IMR-90 (cell line): ENCODE data around the gene BCL2L1.

Experiments used
- CEBPB ChIP-seq: IDR thresholded peaks from 2 replicates; pipeline ENCODE4 v1.6.1; 2012; ENCODE audit warnings: low read depth, low read length, improper control_type of control experiment
- CTCF ChIP-seq: conservative IDR thresholded peaks from 2 replicates; pipeline ENCODE4 v1.5.1; 2012; ENCODE audit warnings: mild to moderate bottlenecking, low read depth, low read length, improper control_type of control experiment
- FOS ChIP-seq: fragments of 150-350 bp; IDR thresholded peaks from 2 replicates; pipeline ENCODE4 v1.6.1; 2016; ENCODE audit warnings: low read depth, low read length
- MAFK ChIP-seq: IDR thresholded peaks from 2 replicates; pipeline ENCODE4 v1.6.1; 2012; ENCODE audit warnings: low read depth, low read length, improper control_type of control experiment
- MAZ ChIP-seq: IDR thresholded peaks from 2 replicates; pipeline ENCODE4 v1.6.1; 2012; ENCODE audit warnings: low read depth, mild to moderate bottlenecking, low read length, improper control_type of control experiment, moderate library complexity, borderline replicate concordance
- POLR2A ChIP-seq: IDR thresholded peaks from 2 replicates; pipeline ENCODE4 v1.6.1; 2012; ENCODE audit warnings: mild to moderate bottlenecking, low read depth, low read length
- RAD21 ChIP-seq: IDR thresholded peaks from 2 replicates; pipeline ENCODE4 v1.6.1; 2012; ENCODE audit warnings: low read length, improper control_type of control experiment
- RFX5 ChIP-seq: IDR thresholded peaks from 2 replicates; pipeline ENCODE4 v1.8.0; 2012; ENCODE audit warnings: low read depth, mild to moderate bottlenecking, low read length, moderate library complexity
- TF ChIP-seq, protein P1 (sequence below): fragments of 150-350 bp; IDR thresholded peaks from 2 replicates; pipeline ENCODE4 v1.6.1; 2016; ENCODE audit warnings: low read depth, mild to moderate bottlenecking, low read length, moderate library complexity, borderline replicate concordance
- TF ChIP-seq, protein P2 (sequence below): fragments of 150-350 bp; IDR thresholded peaks from 2 replicates; pipeline ENCODE4 v1.6.1; 2017; ENCODE audit warnings: mild to moderate bottlenecking, antibody characterized with exemption, low read length, low read depth

DNA sequence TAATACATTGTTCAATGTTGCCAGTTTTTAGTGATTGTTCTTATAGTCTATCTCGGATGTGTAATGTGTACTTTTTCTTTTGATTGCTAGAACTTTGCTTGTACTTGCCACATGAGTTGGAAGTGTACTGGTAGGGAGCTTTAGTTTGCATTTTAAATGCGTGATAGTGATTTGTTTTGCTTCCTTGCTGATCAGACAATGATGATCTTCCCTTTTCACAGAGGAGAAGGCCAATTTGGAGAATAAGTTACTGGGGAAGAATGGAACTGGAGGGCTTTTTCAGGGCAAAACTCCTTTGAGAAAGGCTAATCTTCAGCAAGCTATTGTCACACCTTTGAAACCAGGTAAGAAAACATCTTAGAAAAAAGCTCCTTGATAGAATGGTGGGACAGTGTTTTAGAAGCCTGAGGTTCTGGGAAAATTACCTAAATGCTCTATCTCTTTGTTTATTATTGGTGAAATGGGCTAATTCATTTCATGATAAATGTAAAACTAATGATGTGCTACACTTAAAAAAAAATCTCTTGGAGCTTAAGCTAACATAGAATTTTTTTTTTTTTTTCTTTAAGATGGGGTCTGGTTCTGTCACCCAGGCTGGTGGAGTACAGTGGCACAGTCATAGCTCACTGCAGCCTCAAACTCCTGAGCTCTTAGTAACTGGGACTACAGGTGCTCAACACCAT is 37.3 kb upstream of the BCL2L1 start:
- TF ChIP-seq CTCF (no peak), CEBPB (no peak), POLR2A (no peak), FOS (no peak), MAFK (no peak), RAD21 (no peak), MAZ (no peak), RFX5 (no peak)
- TF ChIP-seq, protein P1, sequence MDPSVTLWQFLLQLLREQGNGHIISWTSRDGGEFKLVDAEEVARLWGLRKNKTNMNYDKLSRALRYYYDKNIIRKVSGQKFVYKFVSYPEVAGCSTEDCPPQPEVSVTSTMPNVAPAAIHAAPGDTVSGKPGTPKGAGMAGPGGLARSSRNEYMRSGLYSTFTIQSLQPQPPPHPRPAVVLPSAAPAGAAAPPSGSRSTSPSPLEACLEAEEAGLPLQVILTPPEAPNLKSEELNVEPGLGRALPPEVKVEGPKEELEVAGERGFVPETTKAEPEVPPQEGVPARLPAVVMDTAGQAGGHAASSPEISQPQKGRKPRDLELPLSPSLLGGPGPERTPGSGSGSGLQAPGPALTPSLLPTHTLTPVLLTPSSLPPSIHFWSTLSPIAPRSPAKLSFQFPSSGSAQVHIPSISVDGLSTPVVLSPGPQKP, result no peak
- TF ChIP-seq, protein P2, sequence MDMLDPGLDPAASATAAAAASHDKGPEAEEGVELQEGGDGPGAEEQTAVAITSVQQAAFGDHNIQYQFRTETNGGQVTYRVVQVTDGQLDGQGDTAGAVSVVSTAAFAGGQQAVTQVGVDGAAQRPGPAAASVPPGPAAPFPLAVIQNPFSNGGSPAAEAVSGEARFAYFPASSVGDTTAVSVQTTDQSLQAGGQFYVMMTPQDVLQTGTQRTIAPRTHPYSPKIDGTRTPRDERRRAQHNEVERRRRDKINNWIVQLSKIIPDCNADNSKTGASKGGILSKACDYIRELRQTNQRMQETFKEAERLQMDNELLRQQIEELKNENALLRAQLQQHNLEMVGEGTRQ, result no peak
